CMK (cell line): ENCODE measurements around the gene LPAR3.

ENCODE experiments used
- DNase-seq: peaks from one replicate; pipeline ENCODE4 v3.0.0-alpha.2; 2010; ENCODE audit warnings: low read depth

Gene LPAR3

GRCh38 chr1:84855691-84856630 is 37.0 kb downstream of the LPAR3 start:
- DNase-seq: no peak

GRCh38 chr1:84855168-84855567 is 37.8 kb downstream of the LPAR3 start:
- no peak for DNase-seq

GRCh38 chr1:84853741-84854721 is 39.0 kb downstream of the LPAR3 start:
- no peak for DNase-seq

GRCh38 chr1:84851839-84852238 is 41.2 kb downstream of the LPAR3 start:
- DNase-seq: no peak

GRCh38 chr1:84849357-84849975 is 43.5 kb downstream of the LPAR3 start:
- no peak for DNase-seq

- no peak for DNase-seq
These were observed 45.5 kb downstream of the LPAR3 start for GRCh38 chr1:84847253-84848250.

GRCh38 chr1:84846387-84846786 is 46.6 kb downstream of the LPAR3 start:
- no peak for DNase-seq

- no peak for DNase-seq
These were observed 47.6 kb downstream of the LPAR3 start for GRCh38 chr1:84845357-84845756.

GRCh38 chr1:84844094-84844493 is 48.9 kb downstream of the LPAR3 start:
- no peak for DNase-seq

- DNase-seq: no peak
These were observed 50.2 kb downstream of the LPAR3 start for GRCh38 chr1:84842748-84843231.

- no peak for DNase-seq
These were observed 51.0 kb downstream of the LPAR3 start for GRCh38 chr1:84841971-84842370.

- no peak for DNase-seq
These were observed 52.7 kb downstream of the LPAR3 start for GRCh38 chr1:84840346-84840745.

- no peak for DNase-seq
These were observed 53.5 kb downstream of the LPAR3 start for GRCh38 chr1:84839544-84839943.

GRCh38 chr1:84836145-84836544 is 56.9 kb downstream of the LPAR3 start:
- no peak for DNase-seq

GRCh38 chr1:84835169-84835568 is 57.8 kb downstream of the LPAR3 start:
- DNase-seq: no peak

- no peak for DNase-seq
These were observed 58.5 kb downstream of the LPAR3 start for GRCh38 chr1:84834419-84835064.

GRCh38 chr1:84833194-84833593 is 59.8 kb downstream of the LPAR3 start:
- DNase-seq: no peak

GRCh38 chr1:84830136-84830535 is 62.9 kb downstream of the LPAR3 start:
- DNase-seq: no peak

- no peak for DNase-seq
These were observed 65.0 kb downstream of the LPAR3 start for GRCh38 chr1:84827976-84828375.

GRCh38 chr1:84827555-84827954 is 65.5 kb downstream of the LPAR3 start:
- no peak for DNase-seq
